MM.1S (cell line): ENCODE data around the gene EXOC1L.

Experiments used
- EZH2 ChIP-seq: fragments of 300-600 bp; sonication (generic); optimal IDR thresholded peaks from 2 replicates; pipeline ENCODE3; 2017; ENCODE audit warnings: low read depth, mild to moderate bottlenecking, antibody characterized with exemption, low read length, mixed read lengths
- EZH2phosphoT487 ChIP-seq: fragments of 300-600 bp; sonication (generic); IDR thresholded peaks from 2 replicates; pipeline ENCODE4 v1.6.1; 2018; ENCODE audit warnings: antibody characterized with exemption, low read length
- TF ChIP-seq, protein P1 (sequence below): fragments of 300-600 bp; sonication (generic); IDR thresholded peaks from 2 replicates; pipeline ENCODE4 v1.5.1; 2016; ENCODE audit warnings: antibody characterized with exemption, low read length, mixed read lengths

DNA sequence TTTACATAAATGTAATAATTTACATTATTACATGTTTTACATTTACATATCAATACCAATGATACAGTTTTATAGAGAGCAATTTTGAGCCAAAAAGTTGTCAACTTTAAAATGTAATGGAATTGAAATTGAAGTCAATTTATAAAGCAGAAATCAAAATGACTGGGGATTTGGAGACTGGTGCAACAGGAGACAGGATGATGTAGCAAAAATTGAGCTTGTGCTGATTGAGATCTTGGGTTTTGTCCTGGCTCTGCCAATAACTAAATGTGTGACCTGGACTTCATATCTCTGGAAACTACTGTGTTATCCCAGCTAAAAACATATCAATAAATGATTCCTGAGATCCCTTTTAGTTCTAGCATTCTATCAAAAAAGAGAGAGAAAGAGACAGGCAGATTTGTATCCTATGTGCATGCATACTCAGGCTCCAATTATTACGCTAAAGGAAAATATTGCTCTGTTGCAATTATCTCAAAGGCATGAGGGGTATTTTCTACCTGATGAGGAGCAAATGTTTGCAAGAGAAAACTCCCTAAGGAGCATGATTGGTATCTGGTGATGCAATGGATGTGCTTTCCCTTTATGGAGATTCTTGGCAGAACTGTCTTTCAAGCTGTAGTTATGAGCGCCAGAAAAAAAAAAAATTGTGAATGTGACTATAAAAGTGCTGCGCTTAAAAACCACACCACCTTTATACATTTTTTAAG is 14.7 kb downstream of the EXOC1L start:
- TF ChIP-seq, protein P1, sequence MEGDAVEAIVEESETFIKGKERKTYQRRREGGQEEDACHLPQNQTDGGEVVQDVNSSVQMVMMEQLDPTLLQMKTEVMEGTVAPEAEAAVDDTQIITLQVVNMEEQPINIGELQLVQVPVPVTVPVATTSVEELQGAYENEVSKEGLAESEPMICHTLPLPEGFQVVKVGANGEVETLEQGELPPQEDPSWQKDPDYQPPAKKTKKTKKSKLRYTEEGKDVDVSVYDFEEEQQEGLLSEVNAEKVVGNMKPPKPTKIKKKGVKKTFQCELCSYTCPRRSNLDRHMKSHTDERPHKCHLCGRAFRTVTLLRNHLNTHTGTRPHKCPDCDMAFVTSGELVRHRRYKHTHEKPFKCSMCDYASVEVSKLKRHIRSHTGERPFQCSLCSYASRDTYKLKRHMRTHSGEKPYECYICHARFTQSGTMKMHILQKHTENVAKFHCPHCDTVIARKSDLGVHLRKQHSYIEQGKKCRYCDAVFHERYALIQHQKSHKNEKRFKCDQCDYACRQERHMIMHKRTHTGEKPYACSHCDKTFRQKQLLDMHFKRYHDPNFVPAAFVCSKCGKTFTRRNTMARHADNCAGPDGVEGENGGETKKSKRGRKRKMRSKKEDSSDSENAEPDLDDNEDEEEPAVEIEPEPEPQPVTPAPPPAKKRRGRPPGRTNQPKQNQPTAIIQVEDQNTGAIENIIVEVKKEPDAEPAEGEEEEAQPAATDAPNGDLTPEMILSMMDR: no peak
- TF ChIP-seq EZH2phosphoT487 (no peak), EZH2 (no peak)
